ENCODE results near the gene KIF18B. TPM values are rescaled to one million over a fixed set of nuclear protein-coding genes. Genes with fewer than 3 reads are reported as not detected.

KIF18B gene
- total and polyA plus RNA-seq, 2 of the 13 experiments (the other 11 are each of a cell fraction or from before 2014, with no cell fraction given): 15.2 to 15.3 TPM

DNA sequence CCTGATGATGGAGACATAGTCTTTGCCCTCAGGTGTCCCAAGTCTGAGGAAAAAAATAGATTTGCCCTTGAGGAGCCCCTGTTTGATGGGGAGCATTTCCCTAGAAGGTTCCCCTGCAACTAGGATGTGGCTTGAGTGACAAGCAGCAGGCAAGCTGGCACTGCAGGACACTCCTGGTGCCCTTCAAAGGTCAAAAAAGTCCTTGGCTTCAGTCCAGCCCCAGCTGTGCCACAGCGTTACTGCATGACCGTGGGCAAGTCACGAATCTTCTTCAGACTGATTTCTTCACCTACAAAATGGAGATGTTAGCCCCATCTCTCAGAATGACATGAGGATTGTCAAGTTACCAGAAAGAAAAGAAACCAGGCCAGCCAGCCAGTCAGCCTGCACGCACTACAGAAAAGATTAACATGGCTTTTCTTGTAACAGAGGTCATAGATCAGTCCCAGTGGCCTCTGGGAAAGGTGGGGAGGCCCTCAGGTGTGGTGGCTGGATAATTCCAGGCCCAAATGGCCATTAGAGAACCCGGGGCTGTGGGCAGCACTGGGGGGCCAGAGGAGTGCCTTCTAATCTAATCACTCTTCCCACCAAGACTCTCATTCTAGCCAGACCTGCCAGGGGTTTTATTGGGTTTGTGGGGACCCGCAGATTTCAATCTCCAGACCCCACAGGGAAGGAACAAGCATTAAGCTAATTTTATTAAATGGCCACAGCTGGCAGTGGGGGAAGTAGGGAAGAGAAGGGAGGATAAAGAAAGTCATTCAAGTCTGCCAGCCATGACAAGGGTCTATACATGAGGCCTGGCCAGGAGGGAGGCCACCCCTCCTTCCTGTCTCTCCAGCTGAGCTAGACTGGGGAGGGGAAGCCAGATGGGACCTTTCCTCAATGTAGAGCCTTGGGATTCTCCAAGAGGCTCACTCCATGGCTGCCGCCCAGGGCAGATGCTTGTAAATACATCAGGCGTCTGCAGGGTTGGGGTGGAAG, 9.7 kb upstream of the KIF18B start (continued):
- TF ChIP-seq, protein P1, sequence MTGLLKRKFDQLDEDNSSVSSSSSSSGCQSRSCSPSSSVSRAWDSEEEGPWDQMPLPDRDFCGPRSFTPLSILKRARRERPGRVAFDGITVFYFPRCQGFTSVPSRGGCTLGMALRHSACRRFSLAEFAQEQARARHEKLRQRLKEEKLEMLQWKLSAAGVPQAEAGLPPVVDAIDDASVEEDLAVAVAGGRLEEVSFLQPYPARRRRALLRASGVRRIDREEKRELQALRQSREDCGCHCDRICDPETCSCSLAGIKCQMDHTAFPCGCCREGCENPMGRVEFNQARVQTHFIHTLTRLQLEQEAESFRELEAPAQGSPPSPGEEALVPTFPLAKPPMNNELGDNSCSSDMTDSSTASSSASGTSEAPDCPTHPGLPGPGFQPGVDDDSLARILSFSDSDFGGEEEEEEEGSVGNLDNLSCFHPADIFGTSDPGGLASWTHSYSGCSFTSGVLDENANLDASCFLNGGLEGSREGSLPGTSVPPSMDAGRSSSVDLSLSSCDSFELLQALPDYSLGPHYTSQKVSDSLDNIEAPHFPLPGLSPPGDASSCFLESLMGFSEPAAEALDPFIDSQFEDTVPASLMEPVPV (CRISPR knock-in tag; IDR thresholded peaks at IDR 0.05): no peak
- TF ChIP-seq BORCS8-MEF2B (CRISPR knock-in tag; IDR thresholded peaks at IDR 0.05): no peak
- peak; percentile 17; the same call in 1 of the 2 replicates for TF ChIP-seq ZNF501 (CRISPR knock-in tag; IDR thresholded peaks at IDR 0.05)
- TF ChIP-seq, protein P2, sequence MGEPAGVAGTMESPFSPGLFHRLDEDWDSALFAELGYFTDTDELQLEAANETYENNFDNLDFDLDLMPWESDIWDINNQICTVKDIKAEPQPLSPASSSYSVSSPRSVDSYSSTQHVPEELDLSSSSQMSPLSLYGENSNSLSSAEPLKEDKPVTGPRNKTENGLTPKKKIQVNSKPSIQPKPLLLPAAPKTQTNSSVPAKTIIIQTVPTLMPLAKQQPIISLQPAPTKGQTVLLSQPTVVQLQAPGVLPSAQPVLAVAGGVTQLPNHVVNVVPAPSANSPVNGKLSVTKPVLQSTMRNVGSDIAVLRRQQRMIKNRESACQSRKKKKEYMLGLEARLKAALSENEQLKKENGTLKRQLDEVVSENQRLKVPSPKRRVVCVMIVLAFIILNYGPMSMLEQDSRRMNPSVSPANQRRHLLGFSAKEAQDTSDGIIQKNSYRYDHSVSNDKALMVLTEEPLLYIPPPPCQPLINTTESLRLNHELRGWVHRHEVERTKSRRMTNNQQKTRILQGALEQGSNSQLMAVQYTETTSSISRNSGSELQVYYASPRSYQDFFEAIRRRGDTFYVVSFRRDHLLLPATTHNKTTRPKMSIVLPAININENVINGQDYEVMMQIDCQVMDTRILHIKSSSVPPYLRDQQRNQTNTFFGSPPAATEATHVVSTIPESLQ (CRISPR knock-in tag; conservative IDR thresholded peaks at IDR 0.05): no peak
- no peak for TF ChIP-seq MIER3 (CRISPR knock-in tag; IDR thresholded peaks at IDR 0.05; ENCODE audit: borderline replicate concordance)
- TF ChIP-seq ZNF589 (CRISPR knock-in tag; conservative IDR thresholded peaks at IDR 0.05): no peak
- TF ChIP-seq SMAD3 (CRISPR knock-in tag; IDR thresholded peaks at IDR 0.05): no peak
- TF ChIP-seq ESRRA (CRISPR knock-in tag; IDR thresholded peaks at IDR 0.05; ENCODE audit: low read depth): peak; percentile 65; the same call in 1 of the 2 replicates
- TF ChIP-seq MYNN (CRISPR knock-in tag; IDR thresholded peaks at IDR 0.05; ENCODE audit: low read depth): no peak
- no peak for TF ChIP-seq ZNF326 (CRISPR knock-in tag; IDR thresholded peaks at IDR 0.05; ENCODE audit: borderline replicate concordance)
- no peak for TF ChIP-seq ATF7 (IDR thresholded peaks at IDR 0.05)
- TF ChIP-seq ATF7 (CRISPR knock-in tag; IDR thresholded peaks at IDR 0.05): no peak
- TF ChIP-seq, protein P3, sequence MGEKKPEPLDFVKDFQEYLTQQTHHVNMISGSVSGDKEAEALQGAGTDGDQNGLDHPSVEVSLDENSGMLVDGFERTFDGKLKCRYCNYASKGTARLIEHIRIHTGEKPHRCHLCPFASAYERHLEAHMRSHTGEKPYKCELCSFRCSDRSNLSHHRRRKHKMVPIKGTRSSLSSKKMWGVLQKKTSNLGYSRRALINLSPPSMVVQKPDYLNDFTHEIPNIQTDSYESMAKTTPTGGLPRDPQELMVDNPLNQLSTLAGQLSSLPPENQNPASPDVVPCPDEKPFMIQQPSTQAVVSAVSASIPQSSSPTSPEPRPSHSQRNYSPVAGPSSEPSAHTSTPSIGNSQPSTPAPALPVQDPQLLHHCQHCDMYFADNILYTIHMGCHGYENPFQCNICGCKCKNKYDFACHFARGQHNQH (CRISPR knock-in tag; IDR thresholded peaks at IDR 0.05): no peak
- TF ChIP-seq, protein P4, sequence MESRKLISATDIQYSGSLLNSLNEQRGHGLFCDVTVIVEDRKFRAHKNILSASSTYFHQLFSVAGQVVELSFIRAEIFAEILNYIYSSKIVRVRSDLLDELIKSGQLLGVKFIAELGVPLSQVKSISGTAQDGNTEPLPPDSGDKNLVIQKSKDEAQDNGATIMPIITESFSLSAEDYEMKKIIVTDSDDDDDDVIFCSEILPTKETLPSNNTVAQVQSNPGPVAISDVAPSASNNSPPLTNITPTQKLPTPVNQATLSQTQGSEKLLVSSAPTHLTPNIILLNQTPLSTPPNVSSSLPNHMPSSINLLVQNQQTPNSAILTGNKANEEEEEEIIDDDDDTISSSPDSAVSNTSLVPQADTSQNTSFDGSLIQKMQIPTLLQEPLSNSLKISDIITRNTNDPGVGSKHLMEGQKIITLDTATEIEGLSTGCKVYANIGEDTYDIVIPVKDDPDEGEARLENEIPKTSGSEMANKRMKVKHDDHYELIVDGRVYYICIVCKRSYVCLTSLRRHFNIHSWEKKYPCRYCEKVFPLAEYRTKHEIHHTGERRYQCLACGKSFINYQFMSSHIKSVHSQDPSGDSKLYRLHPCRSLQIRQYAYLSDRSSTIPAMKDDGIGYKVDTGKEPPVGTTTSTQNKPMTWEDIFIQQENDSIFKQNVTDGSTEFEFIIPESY (CRISPR knock-in tag; IDR thresholded peaks at IDR 0.05): no peak
- no peak for TF ChIP-seq ZEB1 (IDR thresholded peaks at IDR 0.05; ENCODE audit: insufficient replicate concordance, low read depth)
- TF ChIP-seq MTA3 (CRISPR knock-in tag; IDR thresholded peaks at IDR 0.05): no peak
- TF ChIP-seq, protein P5, sequence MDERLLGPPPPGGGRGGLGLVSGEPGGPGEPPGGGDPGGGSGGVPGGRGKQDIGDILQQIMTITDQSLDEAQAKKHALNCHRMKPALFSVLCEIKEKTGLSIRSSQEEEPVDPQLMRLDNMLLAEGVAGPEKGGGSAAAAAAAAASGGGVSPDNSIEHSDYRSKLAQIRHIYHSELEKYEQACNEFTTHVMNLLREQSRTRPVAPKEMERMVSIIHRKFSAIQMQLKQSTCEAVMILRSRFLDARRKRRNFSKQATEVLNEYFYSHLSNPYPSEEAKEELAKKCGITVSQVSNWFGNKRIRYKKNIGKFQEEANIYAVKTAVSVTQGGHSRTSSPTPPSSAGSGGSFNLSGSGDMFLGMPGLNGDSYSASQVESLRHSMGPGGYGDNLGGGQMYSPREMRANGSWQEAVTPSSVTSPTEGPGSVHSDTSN (CRISPR knock-in tag; IDR thresholded peaks at IDR 0.05): peak; percentile 45; the same call in 1 of the 2 replicates
- TF ChIP-seq RNF2 (conservative IDR thresholded peaks at IDR 0.05; ENCODE audit: low read depth): no peak
